GM12891 (cell line): Measurements from ENCODE around the gene KIF26A.

ENCODE experiments used
- POLR2A ChIP-seq: IDR thresholded peaks from 2 replicates; pipeline ENCODE4 v1.6.1; 2011; ENCODE audit warnings: low read depth, low read length, control low read depth
- POLR2AphosphoS5 ChIP-seq: IDR thresholded peaks from 2 replicates; pipeline ENCODE4 v1.6.1; 2011; ENCODE audit warnings: low read depth, low read length, control low read depth
- TAF1 ChIP-seq: IDR thresholded peaks from 2 replicates; pipeline ENCODE4 v1.6.1; 2011; ENCODE audit warnings: low read depth, low read length, control low read depth

DNA sequence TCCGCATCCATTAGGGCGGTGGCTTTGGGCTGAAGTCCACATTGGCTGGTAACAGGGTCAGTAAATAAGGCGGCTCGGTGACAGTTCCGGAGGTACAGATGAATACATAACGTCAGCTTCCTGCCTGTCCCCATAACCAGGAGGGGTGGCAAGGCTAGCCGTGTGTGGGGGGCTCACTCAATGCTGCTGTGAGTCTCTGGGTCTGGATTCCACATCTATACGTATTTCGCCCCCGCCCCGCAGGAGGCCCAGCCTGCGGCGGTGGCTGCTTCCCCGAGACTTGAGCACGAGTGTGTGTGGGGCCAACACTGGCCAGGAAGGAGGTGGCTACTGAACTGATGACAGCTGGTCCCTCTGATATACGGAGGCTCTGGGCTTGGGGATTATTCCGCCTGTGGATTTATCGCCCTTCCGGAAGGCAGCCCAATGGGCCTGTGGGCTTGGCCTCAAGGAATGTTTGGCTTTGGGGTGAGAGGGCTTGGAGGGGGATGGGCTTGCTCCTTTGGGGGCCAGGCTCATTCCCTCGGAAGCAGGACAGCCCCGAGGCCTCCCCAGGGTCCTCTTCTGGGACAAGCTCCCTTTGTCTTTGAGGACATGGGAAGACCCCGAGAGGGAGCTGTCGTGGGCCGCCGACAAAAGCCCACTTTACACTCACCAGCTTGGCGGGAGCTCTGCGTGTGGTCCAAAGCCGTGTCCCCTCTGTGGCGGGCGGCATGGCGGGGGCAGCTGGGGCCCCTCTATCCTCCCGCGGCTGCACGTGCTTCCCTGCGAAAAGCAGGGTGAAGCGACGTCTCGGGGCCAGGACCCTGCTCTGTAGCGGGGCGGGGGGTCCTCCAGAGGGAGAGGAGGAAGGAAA, 82.1 kb downstream of the KIF26A start:
- TF ChIP-seq POLR2AphosphoS5: no peak
- no peak for TF ChIP-seq TAF1
- no peak for TF ChIP-seq POLR2A
